PC-9 (cell line): ENCODE measurements around the gene MXRA5. TPM values are rescaled to one million over a fixed set of nuclear protein-coding genes. Genes with fewer than 3 reads are reported as not detected.
"Not testable (repeated sequence)": the region's sequence is repeated elsewhere in the genome, so short reads cannot be mapped to it uniquely, and the experiment has no call there.

ENCODE experiments used
- BruUV-seq: library from RNA; stranded (reverse); fragments of 400-500 nt; replicated peaks from 2 replicates; lab custom pipeline; 2021; lab: Mats Ljungman, UMichigan
- CTCF ChIA-PET: fragments of 300-600 bp; sonication (Branson Sonifier 250); formaldehyde crosslinking; loops from one replicate; lab custom pipeline; 2022; ENCODE audit warnings: antibody characterized with exemption; lab: Charles Lee
- POLR2A ChIA-PET: fragments of 300-600 bp; sonication (Branson Sonifier 250); formaldehyde crosslinking; loops from one replicate; lab custom pipeline; 2022; ENCODE audit warnings: antibody characterized with exemption; ENCODE audit not compliant: unreplicated experiment; lab: Charles Lee
- DNase-seq, 2 experiments: peaks; one replicate each; pipeline versions ENCODE4 v3.0.0 to v3.0.0-alpha.2; 2015 to 2022; ENCODE audit warnings: mixed read lengths in 1 of 2
- H2AFZ ChIP-seq: fragments of 200-600 bp; sonication (generic); 2 replicates; pipeline ENCODE4 v1.8.1; 2017; ENCODE audit warnings: antibody characterized with exemption
- H3F3A ChIP-seq: fragments of 200-600 bp; sonication (generic); 2 replicates; pipeline ENCODE4 v1.8.1; 2017; ENCODE audit warnings: antibody characterized with exemption, mild to moderate bottlenecking, low read depth; ENCODE audit not compliant: insufficient read depth
- H3K27ac ChIP-seq: fragments of 200-600 bp; sonication (generic); 2 replicates; pipeline ENCODE4 v1.6.1; 2016; ENCODE audit warnings: mixed run types
- H3K27me3 ChIP-seq: fragments of 200-600 bp; sonication (generic); 2 replicates; pipeline ENCODE4 v1.6.1; 2016; ENCODE audit warnings: low read depth, mixed run types; ENCODE audit not compliant: insufficient read depth
- H3K36me3 ChIP-seq: fragments of 200-600 bp; sonication (generic); 2 replicates; pipeline ENCODE4 v1.6.1; 2016; ENCODE audit warnings: low read depth, mixed run types
- H3K4me1 ChIP-seq: fragments of 200-600 bp; sonication (generic); replicated peaks from 2 replicates; pipeline ENCODE4 v1.6.1; 2016; ENCODE audit warnings: mixed run types; ENCODE audit not compliant: insufficient read depth
- H3K4me2 ChIP-seq: fragments of 200-600 bp; sonication (generic); 2 replicates; pipeline ENCODE4 v1.6.1; 2017; ENCODE audit warnings: mixed run types
- H3K4me3 ChIP-seq: fragments of 200-600 bp; sonication (generic); 2 replicates; pipeline ENCODE4 v1.6.1; 2016; ENCODE audit warnings: mixed run types
- H3K79me2 ChIP-seq: fragments of 200-600 bp; sonication (generic); 2 replicates; pipeline ENCODE4 v1.6.1; 2017; ENCODE audit warnings: low read depth, mixed run types
- H3K9me2 ChIP-seq: fragments of 200-600 bp; sonication (generic); 2 replicates; pipeline ENCODE4 v1.8.1; 2017; ENCODE audit warnings: mild to moderate bottlenecking; ENCODE audit not compliant: insufficient read depth
- H3K9me3 ChIP-seq: fragments of 200-600 bp; sonication (generic); 2 replicates; pipeline ENCODE4 v1.8.1; 2016; ENCODE audit warnings: low read depth; ENCODE audit not compliant: insufficient read depth
- H4K20me1 ChIP-seq: fragments of 200-600 bp; sonication (generic); 2 replicates; pipeline ENCODE4 v1.8.1; 2017; ENCODE audit not compliant: insufficient read depth
- EZH2 ChIP-seq: fragments of 200-600 bp; sonication (generic); IDR thresholded peaks from 2 replicates; pipeline ENCODE4 v1.8.0; 2017; ENCODE audit warnings: antibody characterized with exemption, low read depth
- intact Hi-C: fragments of 100-400 bp; cut with micrococcal nuclease; formaldehyde crosslinking; loops from one replicate; pipeline ENCODE4 v1.10.0; 2022; ENCODE audit not compliant: unreplicated experiment
- total RNA-seq: library from RNA; stranded (reverse); gene quantifications from 2 replicates; pipeline ENCODE4 v1.2.3, GENCODE V29; 2021
- TF ChIP-seq, protein P1 (sequence below): fragments of 200-600 bp; sonication (generic); conservative IDR thresholded peaks from 2 replicates; pipeline ENCODE4 v1.6.1; 2017; ENCODE audit warnings: mixed run types, antibody characterized with exemption, mild to moderate bottlenecking, moderate library complexity

The MXRA5 gene
- total RNA-seq, 1 experiment from 2014 or later, result not detected

DNA sequence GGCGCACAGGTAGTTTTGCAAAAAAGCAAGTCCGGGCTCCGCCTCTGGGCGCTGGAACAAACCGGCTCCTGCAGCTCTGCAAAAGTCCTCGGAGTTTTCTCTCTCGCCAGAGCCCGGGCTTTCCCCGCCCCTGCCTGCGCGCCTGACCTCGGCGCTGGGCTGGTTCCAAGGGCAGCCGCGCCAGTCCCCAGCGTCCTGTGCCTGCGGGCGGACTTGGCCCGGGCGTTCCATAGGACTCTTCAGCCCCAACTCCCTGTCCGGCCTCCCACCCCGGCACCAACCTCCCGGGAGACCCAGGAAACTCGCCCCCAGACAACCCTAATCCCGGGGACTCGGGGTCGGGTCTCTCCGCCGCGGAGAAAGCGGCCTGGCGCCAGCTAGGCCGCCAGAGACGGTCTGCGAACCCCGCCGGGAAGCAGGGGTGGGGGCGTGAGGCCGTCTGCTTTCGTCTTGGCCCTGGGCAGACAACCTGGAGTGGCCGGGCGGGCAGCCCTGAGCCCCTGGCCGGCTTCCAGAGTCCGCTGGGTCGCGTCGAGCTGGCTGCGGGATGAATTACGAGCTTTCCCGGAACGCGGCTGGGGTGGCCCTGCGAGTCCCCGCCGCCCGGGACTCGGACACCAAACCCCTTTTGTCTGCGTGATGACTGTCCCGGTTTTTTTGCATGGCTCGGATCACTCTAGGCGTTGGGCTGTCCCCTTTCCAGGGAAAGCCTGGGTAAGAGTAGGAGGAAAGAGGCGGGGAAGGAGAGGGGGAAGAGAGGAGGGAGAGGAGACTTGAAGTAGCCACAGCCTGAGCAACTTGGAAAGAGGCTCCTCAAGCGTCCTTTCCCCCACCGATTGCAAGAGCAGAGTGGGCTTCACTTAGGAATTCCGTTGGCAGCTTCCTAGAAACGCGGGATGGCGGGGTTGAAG is 916 bp downstream of the MXRA5 start:
- Histone ChIP-seq H3K36me3 (no peaks in the 10 kb centered on the region), H3K4me3 (no peak overlapping the region), H4K20me1 (no peaks in the 10 kb centered on the region), H3K9me2 (no peaks in the 10 kb centered on the region), H3K9me3 (no peaks in the 10 kb centered on the region), H3K4me2 (no peak overlapping the region), H3K27me3 (peaks cover 9% of the 10 kb centered on the region), H3K79me2 (no peaks in the 10 kb centered on the region), H3K27ac (no peak overlapping the region), H3F3A (no peaks in the 10 kb centered on the region), H3K4me1 (no peaks in the 10 kb centered on the region), H2AFZ (no peak overlapping the region)
- no peak for DNase-seq
- intact Hi-C loops, result no loop called here
- TF ChIP-seq EZH2, result no peak
- TF ChIP-seq, protein P1, sequence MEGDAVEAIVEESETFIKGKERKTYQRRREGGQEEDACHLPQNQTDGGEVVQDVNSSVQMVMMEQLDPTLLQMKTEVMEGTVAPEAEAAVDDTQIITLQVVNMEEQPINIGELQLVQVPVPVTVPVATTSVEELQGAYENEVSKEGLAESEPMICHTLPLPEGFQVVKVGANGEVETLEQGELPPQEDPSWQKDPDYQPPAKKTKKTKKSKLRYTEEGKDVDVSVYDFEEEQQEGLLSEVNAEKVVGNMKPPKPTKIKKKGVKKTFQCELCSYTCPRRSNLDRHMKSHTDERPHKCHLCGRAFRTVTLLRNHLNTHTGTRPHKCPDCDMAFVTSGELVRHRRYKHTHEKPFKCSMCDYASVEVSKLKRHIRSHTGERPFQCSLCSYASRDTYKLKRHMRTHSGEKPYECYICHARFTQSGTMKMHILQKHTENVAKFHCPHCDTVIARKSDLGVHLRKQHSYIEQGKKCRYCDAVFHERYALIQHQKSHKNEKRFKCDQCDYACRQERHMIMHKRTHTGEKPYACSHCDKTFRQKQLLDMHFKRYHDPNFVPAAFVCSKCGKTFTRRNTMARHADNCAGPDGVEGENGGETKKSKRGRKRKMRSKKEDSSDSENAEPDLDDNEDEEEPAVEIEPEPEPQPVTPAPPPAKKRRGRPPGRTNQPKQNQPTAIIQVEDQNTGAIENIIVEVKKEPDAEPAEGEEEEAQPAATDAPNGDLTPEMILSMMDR, result no peak
- BruUV-seq, result no TSS peak
- ChIA-PET CTCF (no interaction called here), POLR2A (no interaction called here)

DNA sequence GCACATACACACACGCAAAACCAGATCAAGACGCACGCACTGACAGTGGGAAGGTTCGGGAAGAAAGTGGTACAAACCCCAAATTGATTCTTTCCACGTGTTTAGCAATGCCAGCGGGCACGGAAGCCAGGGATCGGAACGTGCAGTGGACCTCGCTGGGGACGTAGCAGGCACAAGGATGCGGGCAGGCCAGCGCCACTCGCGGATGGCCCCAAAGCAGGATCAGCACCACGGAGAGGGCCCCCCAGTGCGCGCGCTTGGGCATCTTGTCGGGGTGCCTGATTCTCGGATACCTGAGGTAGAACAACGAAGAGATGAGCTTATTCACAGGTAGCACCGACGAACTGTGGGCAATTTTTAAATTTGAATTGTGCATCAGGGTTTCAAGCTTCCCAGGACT is 2.9 kb downstream of the MXRA5 start:
- H3K79me2 ChIP-seq, H3F3A ChIP-seq, POLR2A ChIA-PET, H3K9me3 ChIP-seq, H3K9me2 ChIP-seq, H3K4me3 ChIP-seq, H3K4me2 ChIP-seq, BruUV-seq, intact Hi-C loops, H4K20me1 ChIP-seq, H2AFZ ChIP-seq, H3K36me3 ChIP-seq, H3K27ac ChIP-seq, H3K27me3 ChIP-seq, DNase-seq, CTCF ChIA-PET, H3K4me1 ChIP-seq: not testable (repeated sequence)

DNA sequence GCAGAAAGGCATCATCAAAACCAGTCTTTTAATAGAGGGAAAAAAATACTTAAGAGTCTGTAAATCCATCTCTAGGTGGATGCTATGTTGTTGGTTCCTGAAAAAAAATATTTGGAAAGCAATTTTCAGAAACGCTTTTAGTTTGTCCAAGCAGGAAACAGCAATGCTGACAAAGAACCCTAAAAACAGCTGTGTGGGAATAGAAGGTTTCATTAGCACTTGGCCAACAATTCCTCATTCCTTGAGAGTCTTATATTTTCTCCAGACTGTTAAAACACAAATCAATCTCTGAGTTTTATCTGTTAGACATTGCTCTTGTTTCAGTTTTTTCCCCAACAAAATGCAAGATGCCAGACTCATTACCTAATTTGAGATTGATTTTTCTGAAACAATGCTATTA is 6.4 kb downstream of the MXRA5 start:
- CTCF ChIA-PET, result no interaction called here
- POLR2A ChIA-PET, result no interaction called here
- no TSS peak for BruUV-seq
- H2AFZ ChIP-seq, result no peak overlapping the region
- no peaks in the 10 kb centered on the region for H3K9me3 ChIP-seq
- no peak overlapping the region for H3K4me2 ChIP-seq
- H3K9me2 ChIP-seq, result no peaks in the 10 kb centered on the region
- intact Hi-C loops, result no loop called here
- no peak overlapping the region for H3K4me3 ChIP-seq
- no peak for DNase-seq
- H3F3A ChIP-seq, result no peaks in the 10 kb centered on the region
- H3K79me2 ChIP-seq, result no peaks in the 10 kb centered on the region
- no peaks in the 10 kb centered on the region; the same call in 1 of the 2 replicates for H3K27me3 ChIP-seq
- no peaks in the 10 kb centered on the region for H4K20me1 ChIP-seq
- no peak overlapping the region for H3K27ac ChIP-seq
- no peaks in the 10 kb centered on the region for H3K36me3 ChIP-seq
- TF ChIP-seq EZH2, result no peak
- TF ChIP-seq, protein P1, result no peak
- no peaks in the 10 kb centered on the region for H3K4me1 ChIP-seq
